ENCODE data around the gene MYO7B.

DNA sequence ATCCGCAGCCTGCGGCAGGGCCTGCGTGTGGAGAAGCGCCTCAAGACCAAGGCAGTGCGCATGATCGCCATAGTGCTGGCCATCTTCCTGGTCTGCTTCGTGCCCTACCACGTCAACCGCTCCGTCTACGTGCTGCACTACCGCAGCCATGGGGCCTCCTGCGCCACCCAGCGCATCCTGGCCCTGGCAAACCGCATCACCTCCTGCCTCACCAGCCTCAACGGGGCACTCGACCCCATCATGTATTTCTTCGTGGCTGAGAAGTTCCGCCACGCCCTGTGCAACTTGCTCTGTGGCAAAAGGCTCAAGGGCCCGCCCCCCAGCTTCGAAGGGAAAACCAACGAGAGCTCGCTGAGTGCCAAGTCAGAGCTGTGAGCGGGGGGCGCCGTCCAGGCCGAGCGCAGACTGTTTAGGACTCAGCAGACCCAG, 115.9 kb downstream of the MYO7B start:
- TF ChIP-seq, protein P1, sequence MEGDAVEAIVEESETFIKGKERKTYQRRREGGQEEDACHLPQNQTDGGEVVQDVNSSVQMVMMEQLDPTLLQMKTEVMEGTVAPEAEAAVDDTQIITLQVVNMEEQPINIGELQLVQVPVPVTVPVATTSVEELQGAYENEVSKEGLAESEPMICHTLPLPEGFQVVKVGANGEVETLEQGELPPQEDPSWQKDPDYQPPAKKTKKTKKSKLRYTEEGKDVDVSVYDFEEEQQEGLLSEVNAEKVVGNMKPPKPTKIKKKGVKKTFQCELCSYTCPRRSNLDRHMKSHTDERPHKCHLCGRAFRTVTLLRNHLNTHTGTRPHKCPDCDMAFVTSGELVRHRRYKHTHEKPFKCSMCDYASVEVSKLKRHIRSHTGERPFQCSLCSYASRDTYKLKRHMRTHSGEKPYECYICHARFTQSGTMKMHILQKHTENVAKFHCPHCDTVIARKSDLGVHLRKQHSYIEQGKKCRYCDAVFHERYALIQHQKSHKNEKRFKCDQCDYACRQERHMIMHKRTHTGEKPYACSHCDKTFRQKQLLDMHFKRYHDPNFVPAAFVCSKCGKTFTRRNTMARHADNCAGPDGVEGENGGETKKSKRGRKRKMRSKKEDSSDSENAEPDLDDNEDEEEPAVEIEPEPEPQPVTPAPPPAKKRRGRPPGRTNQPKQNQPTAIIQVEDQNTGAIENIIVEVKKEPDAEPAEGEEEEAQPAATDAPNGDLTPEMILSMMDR (IDR thresholded peaks at IDR 0.05) = no peak
- TF ChIP-seq POLR2A (IDR thresholded peaks at IDR 0.05) = no peak

All from tibial nerve (tissue), 3 donors.